Gastrocnemius medialis (tissue), 4 donors: ENCODE measurements around the gene ST6GAL2. TPM values are rescaled to one million over a fixed set of nuclear protein-coding genes. Genes with fewer than 3 reads are reported as not detected.

Experiments used
- ATAC-seq, 2 donors: fragments of 150-250 bp; one replicate each; pipeline ENCODE4 v1.9.1; 2016
- DNase-seq, 2 donors: peaks; one replicate each; pipeline ENCODE4 v3.0.0-alpha.2; 2019
- H3K27ac ChIP-seq, 4 donors: fragments of 200-600 bp; sonication (generic); 1 replicate in 1 of 4; 2 replicates in 3 of 4; pipeline ENCODE4 v1.5.1; 2016 to 2018; ENCODE audit warnings: mild to moderate bottlenecking in 2 of 4, moderate library complexity in 1 of 4
- H3K27me3 ChIP-seq, 3 donors: fragments of 200-600 bp; sonication (generic) in 2 of 3; 1 replicate in 1 of 3; 2 replicates in 2 of 3; pipeline versions ENCODE4 v1.5.1 to v1.6.0; 2016 to 2019; ENCODE audit warnings: mild to moderate bottlenecking in 1 of 3, moderate library complexity in 1 of 3
- H3K36me3 ChIP-seq, 2 donors: fragments of 200-600 bp; sonication (generic) in 1 of 2; one replicate each; pipeline ENCODE4 v1.5.1; 2017 to 2018
- H3K4me1 ChIP-seq, 2 donors: fragments of 200-600 bp; sonication (generic) in 1 of 2; one replicate each; pipeline ENCODE4 v1.5.1; 2016 to 2017; ENCODE audit warnings: mild to moderate bottlenecking in 2 of 2
- H3K4me3 ChIP-seq, 4 donors: fragments of 200-600 bp; sonication (generic) in 3 of 4; 1 replicate in 1 of 4; 2 replicates in 3 of 4; pipeline ENCODE4 v1.5.1; 2016 to 2019; ENCODE audit warnings: mild to moderate bottlenecking in 2 of 4
- H3K9me3 ChIP-seq, 3 donors: fragments of 200-600 bp; sonication (generic) in 2 of 3; 1 replicate in 1 of 3; 2 replicates in 2 of 3; pipeline ENCODE4 v1.5.1; 2016 to 2019
- POLR2A ChIP-seq, 2 donors: fragments of 450-650 bp; IDR thresholded peaks; one replicate each; pipeline ENCODE4 v1.6.1; 2017; ENCODE audit warnings: antibody characterized with exemption in 2 of 2, mild to moderate bottlenecking in 2 of 2, moderate library complexity in 2 of 2
- in situ Hi-C, 4 donors: fragments of 200-750 bp; cut with MboI; loops; one replicate each; pipeline versions ENCODE4 v1.15.0 to v1.8.0; 2017; ENCODE audit warnings: low sequenced_read_pairs in 4 of 4
- intact Hi-C: fragments of 100-400 bp; cut with DNase I; formaldehyde crosslinking; loops from one replicate; pipeline ENCODE4 v1.15.1; 2023; ENCODE audit warnings: low total_unique reads
- total RNA-seq, 4 donors: library from RNA; depleted of rRNA; stranded (reverse); fragments of >200 nt; gene quantifications; one replicate each; pipeline versions ENCODE4 v1.1.0 to v1.2.3, GENCODE V29; 2016
- TF ChIP-seq, protein P1 (sequence below), 5 experiments: fragments of 450-650 bp in 3 of 5; fragments of 200-600 bp in 2 of 5; sonication (generic) in 2 of 5; IDR thresholded peaks in 4 of 5; conservative IDR thresholded peaks in 1 of 5; 1 replicate in 4 of 5; 2 replicates in 1 of 5; pipeline ENCODE4 v1.5.1; 2016 to 2019; ENCODE audit warnings: antibody characterized with exemption in 5 of 5, mild to moderate bottlenecking in 3 of 5, moderate library complexity in 3 of 5

The ST6GAL2 gene
- total RNA-seq, 4 donors from 2014 or later = not detected

DNA sequence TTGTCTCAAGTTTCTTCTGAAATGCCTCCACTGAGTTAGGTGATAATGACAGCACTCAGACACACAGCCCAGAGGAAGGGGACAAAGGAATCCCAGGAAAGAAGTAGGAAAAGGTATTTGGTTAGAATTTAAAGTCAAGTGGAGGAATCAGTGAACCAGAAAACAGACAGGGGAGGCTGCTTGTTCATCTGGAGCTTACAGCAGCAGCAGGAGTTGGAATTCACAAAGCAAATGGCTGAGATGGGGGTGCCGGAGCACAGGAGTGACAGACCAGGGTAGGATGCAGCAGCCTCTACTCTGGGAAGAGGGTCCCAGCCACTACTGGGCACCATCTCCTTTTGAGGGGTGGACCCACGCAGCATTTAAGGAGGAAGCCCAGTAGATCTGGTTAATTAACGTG is 104.8 kb downstream of the ST6GAL2 start:
- no peaks in the 10 kb centered on the region for H3K9me3 ChIP-seq
- in situ Hi-C loops = no loop called here
- no peak overlapping the region for H3K4me3 ChIP-seq
- TF ChIP-seq POLR2A (IDR thresholded peaks at IDR 0.05) = no peak
- TF ChIP-seq, protein P1, sequence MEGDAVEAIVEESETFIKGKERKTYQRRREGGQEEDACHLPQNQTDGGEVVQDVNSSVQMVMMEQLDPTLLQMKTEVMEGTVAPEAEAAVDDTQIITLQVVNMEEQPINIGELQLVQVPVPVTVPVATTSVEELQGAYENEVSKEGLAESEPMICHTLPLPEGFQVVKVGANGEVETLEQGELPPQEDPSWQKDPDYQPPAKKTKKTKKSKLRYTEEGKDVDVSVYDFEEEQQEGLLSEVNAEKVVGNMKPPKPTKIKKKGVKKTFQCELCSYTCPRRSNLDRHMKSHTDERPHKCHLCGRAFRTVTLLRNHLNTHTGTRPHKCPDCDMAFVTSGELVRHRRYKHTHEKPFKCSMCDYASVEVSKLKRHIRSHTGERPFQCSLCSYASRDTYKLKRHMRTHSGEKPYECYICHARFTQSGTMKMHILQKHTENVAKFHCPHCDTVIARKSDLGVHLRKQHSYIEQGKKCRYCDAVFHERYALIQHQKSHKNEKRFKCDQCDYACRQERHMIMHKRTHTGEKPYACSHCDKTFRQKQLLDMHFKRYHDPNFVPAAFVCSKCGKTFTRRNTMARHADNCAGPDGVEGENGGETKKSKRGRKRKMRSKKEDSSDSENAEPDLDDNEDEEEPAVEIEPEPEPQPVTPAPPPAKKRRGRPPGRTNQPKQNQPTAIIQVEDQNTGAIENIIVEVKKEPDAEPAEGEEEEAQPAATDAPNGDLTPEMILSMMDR (IDR thresholded peaks at IDR 0.05 in 4 of 5, conservative IDR thresholded peaks at IDR 0.05 in 1 of 5) = no peak
- no peak overlapping the region for H3K27ac ChIP-seq
- H3K27me3 ChIP-seq = no peaks in the 10 kb centered on the region
- ATAC-seq (no peak), DNase-seq (no peak)
- intact Hi-C loops = no loop called here
- no peaks in the 10 kb centered on the region for H3K36me3 ChIP-seq
- no peaks in the 10 kb centered on the region for H3K4me1 ChIP-seq

- Histone ChIP-seq H3K36me3 (no peaks in the 10 kb centered on the region), H3K27me3 (no peaks in the 10 kb centered on the region), H3K9me3 (no peaks in the 10 kb centered on the region), H3K4me1 (no peaks in the 10 kb centered on the region), H3K4me3 (no peak overlapping the region), H3K27ac (no peak overlapping the region)
- TF ChIP-seq, protein P1 (IDR thresholded peaks at IDR 0.05 in 4 of 5, conservative IDR thresholded peaks at IDR 0.05 in 1 of 5) = no peak
- no peak for TF ChIP-seq POLR2A (IDR thresholded peaks at IDR 0.05)
- ATAC-seq (no peak), DNase-seq (no peak)
- in situ Hi-C loops = no loop called here
- intact Hi-C loops = no loop called here
These were observed 114.2 kb downstream of the ST6GAL2 start for GRCh38 chr2:106771811-106772210.

- ATAC-seq = no peak
- Histone ChIP-seq H3K4me1 (no peaks in the 10 kb centered on the region), H3K27me3 (no peaks in the 10 kb centered on the region), H3K4me3 (no peak overlapping the region), H3K36me3 (no peaks in the 10 kb centered on the region), H3K9me3 (no peaks in the 10 kb centered on the region), H3K27ac (no peak overlapping the region)
- TF ChIP-seq, protein P1 (IDR thresholded peaks at IDR 0.05 in 4 of 5, conservative IDR thresholded peaks at IDR 0.05 in 1 of 5) = no peak
- no peak for TF ChIP-seq POLR2A (IDR thresholded peaks at IDR 0.05)
- in situ Hi-C loops = no loop called here
- no peak for DNase-seq
- intact Hi-C loops = no loop called here
These were observed 115.0 kb downstream of the ST6GAL2 start for GRCh38 chr2:106770986-106771385.

DNA sequence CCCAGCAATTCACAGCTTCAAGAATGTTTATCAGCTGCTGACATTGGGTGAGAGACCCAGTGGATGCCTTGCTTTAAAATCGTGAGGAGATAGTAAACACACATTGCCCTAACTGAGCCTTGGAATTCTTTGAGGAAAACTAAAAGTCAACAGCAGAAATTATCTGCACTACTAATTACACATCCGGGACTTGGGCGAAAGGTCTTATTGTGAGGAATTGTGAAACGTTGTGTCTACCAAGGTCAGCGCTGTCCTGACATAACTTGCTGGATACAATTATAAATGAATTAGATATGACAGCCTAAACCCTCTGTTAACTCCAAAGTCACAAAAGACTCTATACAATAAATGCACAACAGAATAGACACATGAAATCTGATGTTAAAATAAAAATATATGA is 121.4 kb downstream of the ST6GAL2 start:
- intact Hi-C loops = no loop called here
- Histone ChIP-seq H3K4me1 (no peaks in the 10 kb centered on the region), H3K4me3 (no peak overlapping the region), H3K9me3 (no peaks in the 10 kb centered on the region), H3K36me3 (no peaks in the 10 kb centered on the region), H3K27ac (no peak overlapping the region), H3K27me3 (no peaks in the 10 kb centered on the region)
- DNase-seq = no peak
- ATAC-seq = no peak
- in situ Hi-C loops = no loop called here
- TF ChIP-seq, protein P1 (IDR thresholded peaks at IDR 0.05 in 4 of 5, conservative IDR thresholded peaks at IDR 0.05 in 1 of 5) = no peak
- TF ChIP-seq POLR2A (IDR thresholded peaks at IDR 0.05) = no peak

GRCh38 chr2:106759966-106760365 is 126.0 kb downstream of the ST6GAL2 start:
- Histone ChIP-seq H3K27ac (no peak overlapping the region), H3K27me3 (no peaks in the 10 kb centered on the region), H3K9me3 (no peaks in the 10 kb centered on the region), H3K36me3 (no peaks in the 10 kb centered on the region), H3K4me1 (no peaks in the 10 kb centered on the region), H3K4me3 (no peak overlapping the region)
- DNase-seq (no peak), ATAC-seq (no peak)
- no peak for TF ChIP-seq POLR2A (IDR thresholded peaks at IDR 0.05)
- TF ChIP-seq, protein P1 (IDR thresholded peaks at IDR 0.05 in 4 of 5, conservative IDR thresholded peaks at IDR 0.05 in 1 of 5) = no peak
- in situ Hi-C loops = no loop called here
- intact Hi-C loops = no loop called here
